ENCODE data around the gene TMEM63A.

TMEM63A gene

DNA sequence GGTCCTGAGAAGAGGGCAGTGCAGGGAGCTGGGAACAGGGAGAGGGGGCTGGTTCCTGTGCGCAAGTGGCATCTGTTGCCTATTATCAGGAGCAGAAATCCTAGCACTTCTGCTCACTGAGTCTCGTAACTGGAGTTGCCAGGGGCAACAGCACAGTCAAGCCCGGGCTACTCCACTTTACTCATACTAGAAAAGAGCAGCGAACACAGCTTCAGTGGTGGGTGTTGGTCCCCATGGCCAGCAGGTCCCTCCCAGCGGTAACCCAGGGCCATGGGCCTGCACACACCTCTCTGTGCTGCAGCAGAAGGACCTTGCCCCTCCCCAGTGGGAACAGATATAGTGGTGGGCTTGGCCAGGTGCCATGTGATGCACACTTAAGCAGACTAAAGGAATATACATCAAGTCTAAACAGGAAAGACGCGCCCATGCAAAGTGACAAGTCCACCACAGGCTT lies 33.4 kb upstream of the TMEM63A start:
- H3K79me2 ChIP-seq (ENCODE audit: low read length), result peaks cover 3% of the 10 kb centered on the region; the same call in 1 of the 2 replicates
- H3K9me3 ChIP-seq (replicated peaks; ENCODE audit: insufficient read depth, low read length), result no peaks in the 10 kb centered on the region
- H4K20me1 ChIP-seq (ENCODE audit: insufficient read depth, low read length), result no peaks in the 10 kb centered on the region
- no peak overlapping the region for H3K4me2 ChIP-seq (ENCODE audit: low read depth, low read length)
- no peaks in the 10 kb centered on the region for H3F3A ChIP-seq (ENCODE audit: insufficient read depth, low read length)
- H3K9me2 ChIP-seq (replicated peaks; ENCODE audit: insufficient read depth, low read length), result no peaks in the 10 kb centered on the region
- DNase-seq, result no peak
- no peaks in the 10 kb centered on the region for H3K27me3 ChIP-seq (replicated peaks; ENCODE audit: insufficient read depth, low read length)
- TF ChIP-seq, protein P1, sequence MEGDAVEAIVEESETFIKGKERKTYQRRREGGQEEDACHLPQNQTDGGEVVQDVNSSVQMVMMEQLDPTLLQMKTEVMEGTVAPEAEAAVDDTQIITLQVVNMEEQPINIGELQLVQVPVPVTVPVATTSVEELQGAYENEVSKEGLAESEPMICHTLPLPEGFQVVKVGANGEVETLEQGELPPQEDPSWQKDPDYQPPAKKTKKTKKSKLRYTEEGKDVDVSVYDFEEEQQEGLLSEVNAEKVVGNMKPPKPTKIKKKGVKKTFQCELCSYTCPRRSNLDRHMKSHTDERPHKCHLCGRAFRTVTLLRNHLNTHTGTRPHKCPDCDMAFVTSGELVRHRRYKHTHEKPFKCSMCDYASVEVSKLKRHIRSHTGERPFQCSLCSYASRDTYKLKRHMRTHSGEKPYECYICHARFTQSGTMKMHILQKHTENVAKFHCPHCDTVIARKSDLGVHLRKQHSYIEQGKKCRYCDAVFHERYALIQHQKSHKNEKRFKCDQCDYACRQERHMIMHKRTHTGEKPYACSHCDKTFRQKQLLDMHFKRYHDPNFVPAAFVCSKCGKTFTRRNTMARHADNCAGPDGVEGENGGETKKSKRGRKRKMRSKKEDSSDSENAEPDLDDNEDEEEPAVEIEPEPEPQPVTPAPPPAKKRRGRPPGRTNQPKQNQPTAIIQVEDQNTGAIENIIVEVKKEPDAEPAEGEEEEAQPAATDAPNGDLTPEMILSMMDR (IDR thresholded peaks at IDR 0.05; ENCODE audit: low read length), result no peak
- no peak for TF ChIP-seq EZH2phosphoT487 (IDR thresholded peaks at IDR 0.05; ENCODE audit: low read length)
- no peak for TF ChIP-seq EZH2 (optimal IDR thresholded peaks at IDR 0.05; ENCODE audit: low read depth, low read length)
- peaks cover 5% of the 10 kb centered on the region; the same call in 1 of the 2 replicates for H3K4me1 ChIP-seq (ENCODE audit: low read length)
- H3K27ac ChIP-seq (ENCODE audit: low read length), result no peak overlapping the region
- no peak overlapping the region for H2AFZ ChIP-seq (ENCODE audit: low read length)
- no peak overlapping the region for H3K4me3 ChIP-seq (ENCODE audit: low read length)
- no peak overlapping the region for H3K9ac ChIP-seq (ENCODE audit: low read length)
- 0 out of 2 replicates have a peak, but pooled peaks cover under 1% of the 10 kb centered on the region for H3K36me3 ChIP-seq (replicated peaks; ENCODE audit: insufficient read depth, low read length)

DNA sequence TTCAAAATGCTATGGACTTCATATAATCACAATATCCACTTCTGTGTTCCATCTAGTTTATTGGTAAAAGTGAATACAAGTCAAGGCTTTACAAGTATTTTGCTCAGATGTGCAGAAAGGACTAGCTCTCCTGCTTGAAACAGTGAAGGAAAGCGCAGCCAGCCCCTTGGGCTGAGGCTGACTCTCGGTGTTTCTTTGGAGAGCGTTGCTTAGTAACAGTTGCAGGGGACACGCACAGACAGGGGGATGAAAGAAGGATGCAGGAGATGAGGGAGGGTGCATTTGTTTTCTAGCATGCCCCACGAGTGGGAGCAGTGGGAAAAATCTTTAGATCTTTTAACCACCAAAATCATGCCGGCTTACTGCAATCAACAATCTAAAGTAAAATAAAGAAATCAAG lies 32.8 kb upstream of the TMEM63A start:
- Histone ChIP-seq H3K9me2 (replicated peaks; ENCODE audit: insufficient read depth, low read length) (no peaks in the 10 kb centered on the region), H3K36me3 (replicated peaks; ENCODE audit: insufficient read depth, low read length) (no peaks in the 10 kb centered on the region), H3K4me3 (ENCODE audit: low read length) (no peak overlapping the region), H3K27ac (ENCODE audit: low read length) (no peak overlapping the region), H2AFZ (ENCODE audit: low read length) (no peak overlapping the region), H3F3A (ENCODE audit: insufficient read depth, low read length) (no peaks in the 10 kb centered on the region), H3K9me3 (replicated peaks; ENCODE audit: insufficient read depth, low read length) (no peaks in the 10 kb centered on the region), H3K4me1 (ENCODE audit: low read length) (peaks cover 5% of the 10 kb centered on the region; the same call in 1 of the 2 replicates), H3K79me2 (ENCODE audit: low read length) (0 out of 2 replicates have a peak, but pooled peaks cover 2% of the 10 kb centered on the region), H3K9ac (ENCODE audit: low read length) (no peak overlapping the region), H4K20me1 (ENCODE audit: insufficient read depth, low read length) (no peaks in the 10 kb centered on the region), H3K4me2 (ENCODE audit: low read depth, low read length) (no peak overlapping the region), H3K27me3 (replicated peaks; ENCODE audit: insufficient read depth, low read length) (no peaks in the 10 kb centered on the region)
- TF ChIP-seq, protein P1 (IDR thresholded peaks at IDR 0.05; ENCODE audit: low read length), result no peak
- TF ChIP-seq EZH2 (optimal IDR thresholded peaks at IDR 0.05; ENCODE audit: low read depth, low read length), result no peak
- no peak for TF ChIP-seq EZH2phosphoT487 (IDR thresholded peaks at IDR 0.05; ENCODE audit: low read length)
- no peak for DNase-seq

DNA sequence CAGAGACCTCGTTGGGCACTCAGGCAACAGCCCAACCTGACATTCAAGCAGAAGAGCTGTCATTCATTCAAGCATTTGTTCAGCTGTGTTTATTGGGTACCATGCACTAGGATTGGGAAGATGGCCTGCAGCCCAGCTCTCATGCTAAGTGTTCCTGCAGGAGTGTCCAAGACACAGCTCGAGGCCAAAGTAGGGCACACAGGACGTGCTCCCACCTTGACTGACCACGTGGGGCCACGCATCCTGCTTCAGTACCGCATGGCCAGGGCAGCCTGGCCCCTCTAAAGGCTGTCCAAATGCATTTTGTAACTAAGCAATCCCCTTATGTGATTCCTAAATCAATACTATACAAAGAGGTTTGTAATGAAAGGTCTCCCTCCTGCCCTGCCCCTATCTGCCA lies 32.2 kb upstream of the TMEM63A start:
- Histone ChIP-seq H3K27ac (ENCODE audit: low read length) (no peak overlapping the region), H4K20me1 (ENCODE audit: insufficient read depth, low read length) (no peaks in the 10 kb centered on the region), H3K9me2 (replicated peaks; ENCODE audit: insufficient read depth, low read length) (no peaks in the 10 kb centered on the region), H3K27me3 (replicated peaks; ENCODE audit: insufficient read depth, low read length) (no peaks in the 10 kb centered on the region), H3K9ac (ENCODE audit: low read length) (no peak overlapping the region), H3K79me2 (ENCODE audit: low read length) (no peaks in the 10 kb centered on the region), H3K4me1 (ENCODE audit: low read length) (peaks cover 5% of the 10 kb centered on the region; the same call in 1 of the 2 replicates), H3K4me2 (ENCODE audit: low read depth, low read length) (no peak overlapping the region), H2AFZ (ENCODE audit: low read length) (no peak overlapping the region), H3K4me3 (ENCODE audit: low read length) (no peak overlapping the region), H3F3A (ENCODE audit: insufficient read depth, low read length) (no peaks in the 10 kb centered on the region), H3K9me3 (replicated peaks; ENCODE audit: insufficient read depth, low read length) (no peaks in the 10 kb centered on the region), H3K36me3 (replicated peaks; ENCODE audit: insufficient read depth, low read length) (no peaks in the 10 kb centered on the region)
- TF ChIP-seq EZH2phosphoT487 (IDR thresholded peaks at IDR 0.05; ENCODE audit: low read length) (no peak), EZH2 (optimal IDR thresholded peaks at IDR 0.05; ENCODE audit: low read depth, low read length) (no peak)
- TF ChIP-seq, protein P1 (IDR thresholded peaks at IDR 0.05; ENCODE audit: low read length), result no peak
- no peak for DNase-seq

All from MM.1S (cell line).